ENCODE measurements around the gene ANKRD13A. TPM values are rescaled to one million over a fixed set of nuclear protein-coding genes. Genes with fewer than 3 reads are reported as not detected.

The ANKRD13A gene
- total and polyA plus RNA-seq, 2 of the 8 experiments (the other 6 are each of a cell fraction or from before 2014, with no cell fraction given), result 16.8 to 21.4 TPM

DNA sequence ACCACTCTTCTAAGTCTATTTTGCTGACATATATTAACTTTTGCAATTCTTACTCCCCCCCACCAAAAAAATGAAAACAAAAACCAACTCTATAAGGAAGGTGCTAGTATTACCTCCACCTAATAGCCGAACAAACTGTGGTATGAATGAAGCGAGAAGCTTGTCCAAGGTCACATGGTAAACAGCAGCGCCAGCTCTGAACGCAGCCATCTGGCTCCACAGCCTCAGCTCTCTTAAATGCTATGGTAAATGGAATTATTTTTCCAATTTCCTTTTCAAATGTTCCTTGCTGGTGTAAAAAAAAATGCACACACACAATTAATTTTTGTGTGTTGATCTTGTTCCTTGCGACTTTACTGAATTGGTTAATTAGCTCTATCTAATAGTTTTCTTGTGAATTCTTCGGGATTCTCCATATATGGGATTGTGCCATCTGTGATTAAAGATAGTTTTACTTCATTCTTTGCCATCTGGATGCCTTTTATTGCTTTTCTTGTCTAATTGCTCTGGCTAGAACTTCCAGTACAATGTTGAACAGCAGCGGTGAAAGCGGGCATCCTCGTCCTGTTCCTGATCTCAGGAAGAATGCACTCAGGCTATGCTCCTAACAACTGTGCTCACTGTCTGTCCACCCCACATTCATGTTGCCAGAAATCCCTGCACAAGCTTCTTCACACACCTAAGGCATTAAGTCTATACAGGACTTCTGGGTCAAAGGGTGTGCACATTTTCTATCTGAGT is 59.8 kb downstream of the ANKRD13A start:
- Histone ChIP-seq H3K79me1 (ENCODE audit: low read depth, low read length) (no peaks in the 10 kb centered on the region), H4K8ac (ENCODE audit: extremely low read depth, insufficient read depth, low read length) (no peak overlapping the region), H3K23ac (ENCODE audit: insufficient read length) (no peak overlapping the region), H3K4me2 (ENCODE audit: insufficient read depth in 1 of 2, low read depth in 2 of 2, low read length in 2 of 2) (no peak overlapping the region), H3K9me3 (ENCODE audit: insufficient read depth in 2 of 2, low read depth in 1 of 2, low read length in 1 of 2) (no peaks in the 10 kb centered on the region), H3K79me2 (ENCODE audit: control insufficient read depth in 1 of 2, insufficient read depth in 2 of 2, low read length in 2 of 2) (no peaks in the 10 kb centered on the region), H3K14ac (ENCODE audit: insufficient read length) (no peak overlapping the region), H2AK5ac (ENCODE audit: low read depth, low read length) (no peak overlapping the region), H2BK5ac (ENCODE audit: low read depth, low read length) (no peak overlapping the region), H3K36me3 (ENCODE audit: control insufficient read depth in 2 of 4, insufficient read depth in 4 of 4, low read length in 3 of 4) (no peaks in the 10 kb centered on the region), H3K9ac (replicated peaks in 1 of 4; ENCODE audit: extremely low read depth in 1 of 4, low read depth in 3 of 4, low read length in 3 of 4) (no peak overlapping the region), H2BK15ac (ENCODE audit: low read length) (no peak overlapping the region), H2AFZ (ENCODE audit: low read length) (no peak overlapping the region), H3K4me3 (ENCODE audit: extremely low read depth in 1 of 4, insufficient read depth in 2 of 4, low read depth in 3 of 4, low read length in 4 of 4) (no peak overlapping the region), H4K5ac (ENCODE audit: insufficient read length, low read depth, low read length) (no peak overlapping the region), H4K91ac (replicated peaks; ENCODE audit: insufficient read length, low read length) (no peak overlapping the region), H3K56ac (replicated peaks; ENCODE audit: insufficient read length, low read depth, low read length) (no peak overlapping the region), H3K4ac (replicated peaks; ENCODE audit: insufficient read length, low read depth, low read length) (no peak overlapping the region), H3K27ac (ENCODE audit: low read depth, low read length) (no peak overlapping the region), H3K23me2 (ENCODE audit: low read depth, low read length) (0 out of 2 replicates have a peak, but pooled peaks cover 2% of the 10 kb centered on the region), H2BK120ac (replicated peaks; ENCODE audit: low read depth, low read length) (no peak overlapping the region), H4K20me1 (replicated peaks in 1 of 2; ENCODE audit: control insufficient read depth in 1 of 2, insufficient read depth in 2 of 2, low read length in 2 of 2) (no peaks in the 10 kb centered on the region), H3K4me1 (replicated peaks in 1 of 4; ENCODE audit: control insufficient read depth in 3 of 4, insufficient read depth in 4 of 4, low read length in 3 of 4) (no peaks in the 10 kb centered on the region), H3K18ac (ENCODE audit: extremely low read depth, low read length) (no peak overlapping the region), H2BK12ac (ENCODE audit: low read depth, low read length) (no peak overlapping the region), H2BK20ac (ENCODE audit: low read length) (no peak overlapping the region), H3K27me3 (replicated peaks in 1 of 4; ENCODE audit: control insufficient read depth in 3 of 4, extremely low read depth in 1 of 4, insufficient read depth in 3 of 4, low read length in 3 of 4) (no peaks in the 10 kb centered on the region)
- 89% methylated on average over 9 of the region's 9 CpGs; no CpG with 5 or more reads in 1 of the 2 experiments for WGBS, 2 experiments (ENCODE audit: extremely low coverage in 1 of 2, insufficient coverage in 1 of 2, insufficient read length in 1 of 2, insufficient replicate concordance in 2 of 2, low coverage in 1 of 2, low lambda C conversion rate in 2 of 2, missing lambda C conversion rate in 1 of 2)
- ChIA-PET CTCF (ENCODE audit: partially characterized antibody) (interaction anchor here (0.6 to 1.6 kb wide), 3 partner anchors 15 to 41 kb away, joined by 3 read pairs; no protein-coding TSS in a partner anchor), POLR2A (ENCODE audit: partially characterized antibody) (no interaction called here)
- DNase-seq (ENCODE audit: low read depth in 1 of 2, low spot score in 2 of 2), result no peak
- FAIRE-seq, result no peak
- TF ChIP-seq, protein P1, sequence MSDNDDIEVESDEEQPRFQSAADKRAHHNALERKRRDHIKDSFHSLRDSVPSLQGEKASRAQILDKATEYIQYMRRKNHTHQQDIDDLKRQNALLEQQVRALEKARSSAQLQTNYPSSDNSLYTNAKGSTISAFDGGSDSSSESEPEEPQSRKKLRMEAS (IDR thresholded peaks at IDR 0.05), result no peak
- TF ChIP-seq TCF12 (IDR thresholded peaks at IDR 0.05; ENCODE audit: low read depth, low read length) (no peak), CEBPB (IDR thresholded peaks at IDR 0.05; ENCODE audit: low read depth, low read length) (no peak), SIX5 (IDR thresholded peaks at IDR 0.05; ENCODE audit: low read depth, low read length) (no peak), HDAC2 (IDR thresholded peaks at IDR 0.05; ENCODE audit: borderline replicate concordance in 1 of 2, low read depth in 2 of 2, low read length in 2 of 2) (no peak), JUN (IDR thresholded peaks at IDR 0.05; ENCODE audit: low read depth, low read length) (no peak), SIRT6 (IDR thresholded peaks at IDR 0.05; ENCODE audit: low read length) (no peak), TBP (IDR thresholded peaks at IDR 0.05; ENCODE audit: low read depth, low read length) (no peak), KDM5A (IDR thresholded peaks at IDR 0.05; ENCODE audit: low read length) (no peak), CTBP2 (IDR thresholded peaks at IDR 0.05; ENCODE audit: borderline replicate concordance, insufficient read depth, insufficient read length, low read length) (no peak), RNF2 (IDR thresholded peaks at IDR 0.05; ENCODE audit: borderline replicate concordance, low read depth, low read length, missing control alignments, poor library complexity, severe bottlenecking) (no peak), SUZ12 (IDR thresholded peaks at IDR 0.05; ENCODE audit: low read length) (no peak), SP4 (IDR thresholded peaks at IDR 0.05; ENCODE audit: low read length) (no peak)

Measured in H1 (cell line).